Activated CD8-positive, alpha-beta memory T cell treated with anti-CD3 and anti-CD28 coated beads for 36 hours (primary cell): Measurements from ENCODE around the gene HLA-DRB1. TPM values are rescaled to one million over a fixed set of nuclear protein-coding genes. Genes with fewer than 3 reads are reported as not detected.
"Not testable (repeated sequence)": the region's sequence is repeated elsewhere in the genome, so short reads cannot be mapped to it uniquely, and the experiment has no call there.

Experiments used
- CTCF ChIA-PET: fragments of 350-600 bp; sonication (Branson Sonifier 250); formaldehyde crosslinking; loops from one replicate; lab custom pipeline; 2021; ENCODE audit warnings: antibody characterized with exemption; lab: Charles Lee
- POLR2A ChIA-PET: fragments of 350-600 bp; sonication (Branson Sonifier 250); formaldehyde crosslinking; loops from one replicate; lab custom pipeline; 2021; ENCODE audit warnings: antibody characterized with exemption; lab: Charles Lee
- total RNA-seq, 2 experiments: library from RNA; stranded (reverse); gene quantifications; one replicate each; pipeline ENCODE4 v1.2.3, GENCODE V29; 2021

HLA-DRB1 gene
- total RNA-seq, 2 experiments from 2014 or later, result 10.8 to 10.9 TPM

- POLR2A ChIA-PET, result no interaction called here
- CTCF ChIA-PET, result no interaction called here
Observed at GRCh38 chr6:32610682-32611296, 21.1 kb upstream of the HLA-DRB1 start.

- CTCF ChIA-PET, result interaction anchor here (0.6 kb wide), 2 partner anchors 15 to 171 kb away, joined by 3 read pairs; partner anchors contain the start of gene HLA-DRA
- POLR2A ChIA-PET, result no interaction called here
Observed at GRCh38 chr6:32609731-32610640, 20.3 kb upstream of the HLA-DRB1 start.

GRCh38 chr6:32609391-32609730 lies 19.7 kb upstream of the HLA-DRB1 start:
- POLR2A ChIA-PET, result no interaction called here
- CTCF ChIA-PET, result interaction anchor here (0.6 kb wide), 2 partner anchors 16 to 170 kb away, joined by 3 read pairs; partner anchors contain the start of gene HLA-DRA

DNA sequence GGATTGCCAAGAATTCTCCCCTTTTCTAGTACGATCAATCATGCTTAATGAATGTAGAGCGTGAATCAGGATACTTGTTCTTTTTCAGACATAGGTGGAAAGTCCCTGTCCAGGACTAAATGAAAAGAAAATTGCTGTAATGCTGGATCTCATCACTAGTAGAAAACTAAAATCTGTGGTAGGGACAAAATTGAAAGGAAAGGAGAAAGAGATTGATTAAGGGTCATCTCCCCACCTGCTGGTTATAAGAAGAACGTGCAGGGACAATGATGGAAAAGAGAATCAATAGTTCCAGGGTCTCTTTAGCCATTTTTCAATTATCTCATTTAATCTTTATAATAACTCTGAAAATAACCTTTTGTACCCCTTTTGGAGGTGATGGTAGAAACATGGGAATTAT lies 18.7 kb upstream of the HLA-DRB1 start:
- ChIA-PET CTCF (no interaction called here), POLR2A (no interaction called here)

GRCh38 chr6:32607988-32608298 lies 18.3 kb upstream of the HLA-DRB1 start:
- ChIA-PET CTCF (no interaction called here), POLR2A (no interaction called here)

DNA sequence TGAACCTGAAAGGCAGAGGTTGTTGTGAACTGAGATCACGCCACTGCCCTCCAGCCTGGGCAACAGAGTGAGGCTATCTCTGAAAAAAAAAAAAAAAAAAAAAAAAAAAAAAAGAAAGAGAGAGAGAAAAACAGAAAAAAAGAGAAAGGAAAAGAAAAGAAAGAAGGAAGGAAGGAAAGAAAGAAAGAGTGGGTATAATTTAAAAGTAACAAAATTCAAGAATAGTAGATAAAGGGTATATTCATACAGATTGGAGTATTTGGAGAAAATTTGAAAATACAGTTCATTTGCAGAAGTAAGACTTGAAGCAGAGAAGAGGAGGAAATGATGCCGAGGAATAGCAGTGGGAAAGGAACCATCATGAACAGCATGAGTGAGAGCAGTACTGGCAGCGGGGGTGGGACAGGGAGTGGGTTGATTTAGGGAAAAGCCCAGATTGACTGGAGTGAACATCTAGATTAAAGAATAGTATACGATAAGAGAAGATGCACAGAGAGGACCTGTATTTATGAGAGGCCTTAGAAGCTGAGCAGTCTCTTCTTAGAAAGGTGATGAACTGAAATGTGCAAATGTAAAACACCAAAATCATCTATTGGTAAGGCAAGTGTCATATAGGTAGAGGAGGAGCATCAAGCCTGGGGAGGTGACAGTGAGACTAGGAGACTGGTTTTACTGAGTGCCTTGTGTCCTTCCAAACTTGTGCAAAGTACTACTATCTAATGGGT lies 17.8 kb upstream of the HLA-DRB1 start:
- CTCF ChIA-PET, result no interaction called here

GRCh38 chr6:32604434-32604877 lies 14.8 kb upstream of the HLA-DRB1 start:
- CTCF ChIA-PET, result no interaction called here
- POLR2A ChIA-PET, result no interaction called here

More for the DNA sequence above, 17.8 kb upstream of the HLA-DRB1 start:
- POLR2A ChIA-PET, result no interaction called here

- POLR2A ChIA-PET, result no interaction called here
Observed at GRCh38 chr6:32603888-32604287, 14.2 kb upstream of the HLA-DRB1 start.

GRCh38 chr6:32603222-32603621 lies 13.6 kb upstream of the HLA-DRB1 start:
- ChIA-PET POLR2A (no interaction called here), CTCF (no interaction called here)

More at GRCh38 chr6:32603888-32604287, 14.2 kb upstream of the HLA-DRB1 start:
- CTCF ChIA-PET, result no interaction called here

- POLR2A ChIA-PET, result no interaction called here
- CTCF ChIA-PET, result no interaction called here
Observed at GRCh38 chr6:32602383-32602782, 12.7 kb upstream of the HLA-DRB1 start.

DNA sequence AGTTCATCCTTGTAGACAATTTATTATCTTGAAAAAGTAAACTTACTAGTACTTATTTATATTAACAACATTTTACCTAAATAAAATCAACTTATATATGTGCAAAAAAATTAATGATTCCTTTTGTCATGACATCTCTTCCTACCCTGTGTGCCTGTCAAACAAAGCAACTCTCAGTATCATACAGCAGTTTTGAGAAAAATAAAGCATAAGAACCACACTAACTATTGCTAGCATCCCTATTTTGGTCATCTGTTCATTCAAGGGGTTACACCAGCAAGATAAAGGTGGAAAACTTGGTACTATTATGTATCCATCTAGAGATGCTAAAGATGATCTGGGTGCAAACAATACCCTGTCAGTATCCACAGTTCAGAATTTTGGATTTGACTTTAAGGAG lies 7.4 kb upstream of the HLA-DRB1 start:
- CTCF ChIA-PET, result no interaction called here

DNA sequence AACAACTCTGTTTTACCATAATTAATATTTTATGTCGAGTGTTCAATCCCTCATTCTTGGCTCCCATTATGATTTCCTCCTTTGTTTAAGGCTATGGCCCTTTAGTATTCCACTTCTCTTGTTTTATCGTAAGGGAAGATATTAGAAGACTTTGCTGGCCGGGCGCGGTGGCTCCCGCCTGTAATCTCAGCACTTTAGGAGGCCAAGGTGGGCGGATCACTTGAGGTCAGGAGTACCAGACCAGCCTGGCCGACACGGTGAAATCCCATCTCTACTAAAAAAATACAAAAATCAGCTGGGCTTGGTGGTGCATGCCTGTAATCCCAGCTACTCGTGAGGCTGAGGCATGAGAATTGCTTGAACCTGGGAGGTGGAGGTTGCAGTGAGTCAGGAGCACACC lies 1.1 kb upstream of the HLA-DRB1 start:
- CTCF ChIA-PET, POLR2A ChIA-PET: not testable (repeated sequence)

More for the DNA sequence above, 7.4 kb upstream of the HLA-DRB1 start:
- POLR2A ChIA-PET, result interaction anchor here (0.6 kb wide), 1 partner anchor 400 kb away, joined by 7 read pairs; no protein-coding TSS in a partner anchor

DNA sequence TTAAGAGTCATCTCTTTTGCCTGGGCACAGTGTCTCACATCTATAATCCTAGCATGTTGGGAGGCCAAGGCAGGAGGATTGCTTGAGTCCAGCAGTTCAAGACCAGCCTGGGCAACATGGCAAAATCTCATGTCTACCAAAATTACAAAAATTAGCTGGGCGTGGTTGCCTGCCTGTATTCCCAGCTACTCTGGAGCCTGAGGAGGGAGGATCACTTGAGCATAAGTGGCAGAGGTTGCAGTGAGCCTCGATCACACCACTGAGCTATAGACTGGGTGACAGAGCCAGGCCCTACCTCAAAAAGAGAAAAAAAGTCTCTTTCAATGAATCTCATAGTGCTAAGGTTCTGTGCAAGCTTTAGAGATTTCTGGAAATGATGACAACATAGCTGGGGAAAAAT lies 1.5 kb downstream of the HLA-DRB1 start:
- CTCF ChIA-PET, result no interaction called here
- POLR2A ChIA-PET, result no interaction called here

GRCh38 chr6:32583527-32583898 lies 6.1 kb downstream of the HLA-DRB1 start:
- POLR2A ChIA-PET, result no interaction called here
- CTCF ChIA-PET, result no interaction called here

DNA sequence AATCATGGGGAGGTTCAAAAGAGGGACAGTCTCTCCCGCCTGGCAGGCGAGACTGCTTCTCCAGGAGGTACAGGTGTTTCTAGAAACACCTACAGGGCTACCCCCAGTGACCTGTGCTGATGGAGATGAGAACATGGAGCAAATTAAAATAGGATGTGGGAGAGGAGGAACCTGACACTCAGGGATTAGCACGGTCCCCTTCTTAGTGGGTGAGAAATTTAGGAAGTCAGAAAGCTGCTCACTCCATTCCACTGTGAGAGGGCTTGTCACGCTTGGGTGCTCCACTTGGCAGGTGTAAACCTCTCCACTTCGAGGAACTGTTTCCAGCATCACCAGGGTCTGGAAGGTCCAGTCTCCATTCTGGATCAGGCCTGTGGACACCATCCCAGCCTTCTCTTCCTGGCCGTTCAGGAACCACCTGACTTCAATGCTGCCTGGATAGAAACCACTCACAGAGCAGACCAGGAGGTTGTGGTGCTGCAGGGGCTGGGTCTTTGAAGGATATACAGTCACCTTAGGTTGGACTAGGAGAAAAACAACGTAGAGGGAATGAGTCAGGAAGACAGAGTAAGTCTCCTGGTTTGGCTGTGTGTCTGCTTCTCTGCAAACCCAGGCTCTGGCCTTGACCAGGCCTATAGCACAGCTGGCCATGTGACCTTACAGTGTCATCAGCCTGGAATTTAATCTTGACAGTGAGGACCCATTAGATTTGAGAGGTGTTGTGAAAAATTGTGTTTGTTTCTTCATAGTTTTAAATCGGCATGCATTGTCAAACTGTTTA lies 8.1 kb downstream of the HLA-DRB1 start:
- ChIA-PET CTCF (no interaction called here), POLR2A (no interaction called here)

DNA sequence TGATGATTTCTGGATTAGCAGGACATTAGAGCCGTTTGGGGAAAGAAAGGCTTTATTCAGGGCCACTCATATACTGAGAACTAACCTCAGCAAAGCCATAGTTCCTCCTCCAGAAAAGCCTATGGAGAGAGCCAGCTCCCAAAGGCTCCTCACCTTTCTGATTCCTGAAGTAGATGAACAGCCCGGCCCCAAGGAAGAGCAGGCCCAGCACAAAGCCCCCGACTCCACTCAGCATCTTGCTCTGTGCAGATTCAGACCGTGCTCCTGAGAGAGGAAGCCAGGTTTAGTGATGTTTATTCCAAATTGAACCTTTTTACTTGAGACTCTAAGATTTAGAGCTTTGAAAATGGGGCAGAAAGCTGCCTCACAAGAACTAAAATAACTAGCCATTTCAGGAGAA lies 9.1 kb downstream of the HLA-DRB1 start:
- CTCF ChIA-PET, result no interaction called here
- POLR2A ChIA-PET, result no interaction called here

DNA sequence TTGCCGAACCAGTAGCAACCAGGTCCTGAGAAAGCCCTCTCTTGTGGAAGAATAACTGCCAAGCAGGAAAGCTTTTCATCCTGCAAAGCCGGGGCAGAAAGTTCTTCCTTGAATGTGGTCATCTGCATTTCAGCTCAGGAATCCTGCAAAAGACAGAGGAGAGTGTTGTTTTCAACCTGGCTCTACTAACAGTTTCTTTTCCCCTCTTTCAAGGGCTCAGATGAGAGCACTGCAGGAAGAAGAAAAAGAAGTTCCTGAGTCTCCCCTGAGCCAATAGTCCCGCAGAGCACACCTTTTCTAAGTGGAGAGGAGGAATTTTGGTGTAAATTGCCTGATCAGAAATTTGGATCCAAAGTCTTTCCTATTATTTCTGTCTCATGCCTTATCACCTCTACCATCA lies 10.7 kb downstream of the HLA-DRB1 start:
- ChIA-PET CTCF (no interaction called here), POLR2A (no interaction called here)

DNA sequence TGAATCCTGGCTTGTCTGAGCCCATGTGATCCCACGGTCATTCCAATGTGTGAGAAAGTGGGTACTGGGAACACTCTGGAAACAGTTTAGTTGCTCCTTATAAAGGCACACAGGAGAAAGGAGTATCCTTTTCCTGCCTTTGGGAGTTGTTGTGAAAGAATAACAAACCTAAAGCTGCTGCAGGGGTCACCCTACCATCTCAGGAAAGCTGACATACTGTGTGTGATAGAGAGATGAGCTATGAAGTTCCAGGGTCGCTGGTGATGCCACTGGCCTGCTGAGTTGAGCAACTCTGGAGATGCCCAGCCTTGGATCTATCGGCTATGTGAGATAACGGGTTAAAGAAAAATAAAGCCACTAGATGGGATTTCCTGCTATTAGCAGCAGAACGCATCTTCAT lies 12.2 kb downstream of the HLA-DRB1 start:
- CTCF ChIA-PET, POLR2A ChIA-PET: not testable (repeated sequence)

DNA sequence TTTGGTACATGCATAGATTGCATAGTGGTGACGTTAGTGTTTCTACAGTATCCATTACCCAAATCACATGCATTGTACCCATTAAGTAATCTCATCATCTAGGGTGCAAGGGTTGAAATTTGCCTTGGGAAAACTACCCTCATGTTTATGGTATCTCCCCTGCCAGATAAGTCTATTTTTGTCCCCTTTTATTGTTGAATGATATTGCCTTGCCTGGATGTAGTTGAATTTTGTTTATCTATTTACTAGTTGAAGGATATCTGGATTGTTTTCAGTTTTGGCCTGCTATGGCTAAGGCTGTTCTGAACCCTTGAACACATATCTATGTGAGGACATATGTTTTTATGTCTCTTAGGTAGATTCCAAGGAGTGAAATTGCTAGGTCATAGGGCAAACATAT lies 13.4 kb downstream of the HLA-DRB1 start:
- POLR2A ChIA-PET, result no interaction called here
- CTCF ChIA-PET, result no interaction called here
